Nephron (organoid): ENCODE data around the gene IRX5.

Experiments used
- H3K27ac Mint-ChIP-seq, 3 experiments: 2 replicates each; pipeline ENCODE4 v1.8.0; 2020; ENCODE audit warnings: mixed read lengths in 3 of 3, mild to moderate bottlenecking in 2 of 3, moderate library complexity in 1 of 3
- H3K27me3 Mint-ChIP-seq: 2 replicates; pipeline ENCODE4 v1.8.0; 2021; ENCODE audit warnings: low read depth, mild to moderate bottlenecking, moderate library complexity, mixed read lengths
- H3K36me3 Mint-ChIP-seq: 2 replicates; pipeline ENCODE4 v1.8.0; 2020; ENCODE audit warnings: low read depth, mixed read lengths
- H3K4me1 Mint-ChIP-seq: 2 replicates; pipeline ENCODE4 v1.8.0; 2020; ENCODE audit warnings: mixed read lengths
- H3K4me3 Mint-ChIP-seq, 3 experiments: 2 replicates each; pipeline ENCODE4 v1.8.0; 2020; ENCODE audit warnings: mild to moderate bottlenecking in 3 of 3, mixed read lengths in 3 of 3, moderate library complexity in 2 of 3
- H3K9me3 Mint-ChIP-seq: 2 replicates; pipeline ENCODE4 v1.8.0; 2020; ENCODE audit warnings: mixed read lengths
- TF ChIP-seq, protein P1 (sequence below), 3 experiments: fragments of 200-600 bp; sonication (generic); IDR thresholded peaks; one replicate each; pipeline ENCODE4 v1.5.0; 2021; ENCODE audit warnings: antibody characterized with exemption in 3 of 3; ENCODE audit not compliant: unreplicated experiment in 3 of 3

The IRX5 gene

DNA sequence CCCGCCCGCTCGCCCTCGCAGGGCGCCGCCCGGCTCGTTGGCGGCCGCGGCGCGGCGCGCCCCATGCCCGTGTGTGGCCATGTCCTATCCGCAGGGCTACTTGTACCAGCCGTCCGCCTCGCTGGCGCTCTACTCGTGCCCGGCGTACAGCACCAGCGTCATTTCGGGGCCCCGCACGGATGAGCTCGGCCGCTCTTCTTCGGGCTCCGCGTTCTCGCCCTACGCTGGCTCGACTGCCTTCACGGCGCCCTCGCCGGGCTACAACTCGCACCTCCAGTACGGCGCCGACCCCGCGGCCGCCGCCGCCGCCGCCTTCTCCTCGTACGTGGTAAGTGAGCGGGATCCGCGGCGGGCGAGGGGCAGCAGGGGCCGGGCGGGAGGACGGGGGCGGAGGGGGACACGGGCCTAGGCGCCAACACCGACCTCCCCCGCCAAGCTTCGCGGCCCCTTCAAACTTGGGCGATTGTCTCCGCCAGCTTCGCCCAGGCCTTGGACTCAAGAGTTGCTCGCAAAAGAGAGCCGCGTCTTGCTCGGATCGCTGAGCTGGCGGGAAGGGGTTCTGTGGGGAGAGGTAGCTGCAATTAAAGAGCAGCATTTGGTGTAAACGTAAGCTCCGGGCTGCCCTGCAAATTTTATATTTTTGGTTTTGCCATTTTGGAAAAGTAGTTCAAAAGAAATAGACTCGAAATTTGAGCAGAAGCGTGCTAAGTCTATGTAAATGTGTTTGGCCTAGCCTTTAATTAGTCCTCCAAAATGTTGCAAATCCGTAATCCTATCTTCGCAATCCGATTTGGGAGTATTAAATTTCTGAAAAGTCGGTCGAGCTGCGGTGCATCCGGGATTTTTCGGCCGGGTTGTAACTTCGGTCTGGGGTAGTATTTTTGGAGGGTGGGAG is 702 bp downstream of the IRX5 start:
- no peaks in the 10 kb centered on the region for H3K9me3 Mint-ChIP-seq
- TF ChIP-seq, protein P1, sequence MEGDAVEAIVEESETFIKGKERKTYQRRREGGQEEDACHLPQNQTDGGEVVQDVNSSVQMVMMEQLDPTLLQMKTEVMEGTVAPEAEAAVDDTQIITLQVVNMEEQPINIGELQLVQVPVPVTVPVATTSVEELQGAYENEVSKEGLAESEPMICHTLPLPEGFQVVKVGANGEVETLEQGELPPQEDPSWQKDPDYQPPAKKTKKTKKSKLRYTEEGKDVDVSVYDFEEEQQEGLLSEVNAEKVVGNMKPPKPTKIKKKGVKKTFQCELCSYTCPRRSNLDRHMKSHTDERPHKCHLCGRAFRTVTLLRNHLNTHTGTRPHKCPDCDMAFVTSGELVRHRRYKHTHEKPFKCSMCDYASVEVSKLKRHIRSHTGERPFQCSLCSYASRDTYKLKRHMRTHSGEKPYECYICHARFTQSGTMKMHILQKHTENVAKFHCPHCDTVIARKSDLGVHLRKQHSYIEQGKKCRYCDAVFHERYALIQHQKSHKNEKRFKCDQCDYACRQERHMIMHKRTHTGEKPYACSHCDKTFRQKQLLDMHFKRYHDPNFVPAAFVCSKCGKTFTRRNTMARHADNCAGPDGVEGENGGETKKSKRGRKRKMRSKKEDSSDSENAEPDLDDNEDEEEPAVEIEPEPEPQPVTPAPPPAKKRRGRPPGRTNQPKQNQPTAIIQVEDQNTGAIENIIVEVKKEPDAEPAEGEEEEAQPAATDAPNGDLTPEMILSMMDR (IDR thresholded peaks at IDR 0.05; ENCODE audit: unreplicated experiment in 3 of 3), result no peak
- H3K27ac Mint-ChIP-seq, result peak overlapping the region in 1 of 3 experiments; percentile 92
- peaks cover 38% of the 10 kb centered on the region for H3K4me1 Mint-ChIP-seq
- H3K36me3 Mint-ChIP-seq, result peaks cover 17% of the 10 kb centered on the region
- peaks cover 88% of the 10 kb centered on the region for H3K27me3 Mint-ChIP-seq
- peak overlapping the region; percentile 84 to 89 (median 88) for H3K4me3 Mint-ChIP-seq

DNA sequence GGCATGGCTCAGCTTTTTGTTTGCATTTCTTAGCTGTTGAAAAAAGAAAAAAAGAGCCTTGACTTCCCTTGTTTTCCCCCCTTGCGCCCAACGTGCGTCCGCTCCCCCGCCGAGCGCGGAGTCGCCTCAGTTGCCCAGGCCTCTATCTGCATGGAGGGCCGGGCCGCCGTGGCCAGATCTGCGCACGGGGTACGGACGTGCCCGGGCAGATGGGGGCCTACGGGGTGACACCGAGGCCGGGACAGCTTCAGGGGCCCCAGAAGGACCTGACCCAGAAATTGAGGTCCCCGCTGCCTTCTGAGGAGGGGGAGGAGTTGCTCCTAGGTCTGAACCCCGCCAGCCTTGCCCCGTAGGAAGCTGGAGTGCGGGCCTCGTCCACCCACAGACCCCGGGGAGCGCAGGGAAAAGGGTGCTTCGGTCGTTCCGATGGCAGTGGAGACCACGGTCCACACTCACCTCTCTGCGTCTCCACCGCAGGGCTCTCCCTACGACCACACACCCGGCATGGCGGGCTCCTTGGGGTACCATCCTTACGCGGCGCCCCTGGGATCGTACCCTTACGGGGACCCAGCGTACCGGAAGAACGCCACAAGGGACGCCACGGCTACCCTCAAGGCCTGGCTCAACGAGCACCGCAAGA is 1.5 kb downstream of the IRX5 start:
- peaks cover 41% of the 10 kb centered on the region for H3K4me1 Mint-ChIP-seq
- TF ChIP-seq, protein P1 (IDR thresholded peaks at IDR 0.05; ENCODE audit: unreplicated experiment in 3 of 3), result no peak
- peaks cover 88% of the 10 kb centered on the region for H3K27me3 Mint-ChIP-seq
- peaks cover 17% of the 10 kb centered on the region for H3K36me3 Mint-ChIP-seq
- H3K4me3 Mint-ChIP-seq, result peak overlapping the region; percentile 84 to 89 (median 88)
- H3K9me3 Mint-ChIP-seq, result no peaks in the 10 kb centered on the region
- H3K27ac Mint-ChIP-seq, result peak overlapping the region in 1 of 3 experiments; percentile 92

DNA sequence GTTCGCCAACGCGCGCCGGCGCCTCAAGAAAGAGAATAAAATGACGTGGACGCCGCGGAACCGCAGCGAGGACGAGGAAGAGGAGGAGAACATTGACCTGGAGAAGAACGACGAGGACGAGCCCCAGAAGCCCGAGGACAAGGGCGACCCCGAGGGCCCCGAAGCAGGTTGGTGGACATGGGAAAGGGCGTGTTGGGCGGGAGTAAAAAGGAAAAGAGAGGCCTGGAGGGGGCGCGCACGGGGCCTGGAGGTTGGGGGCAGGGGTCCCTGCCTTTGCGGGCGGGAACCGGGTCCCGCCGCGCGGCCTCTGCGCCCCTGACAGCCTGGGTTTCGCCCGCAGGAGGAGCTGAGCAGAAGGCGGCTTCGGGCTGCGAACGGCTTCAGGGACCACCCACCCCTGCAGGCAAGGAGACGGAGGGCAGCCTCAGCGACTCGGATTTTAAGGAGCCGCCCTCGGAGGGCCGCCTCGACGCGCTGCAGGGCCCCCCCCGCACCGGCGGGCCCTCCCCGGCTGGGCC is 2.1 kb downstream of the IRX5 start:
- peaks cover 17% of the 10 kb centered on the region for H3K36me3 Mint-ChIP-seq
- TF ChIP-seq, protein P1 (IDR thresholded peaks at IDR 0.05; ENCODE audit: unreplicated experiment in 3 of 3), result peak in 1 of 3 experiments; percentile 24
- peaks cover 88% of the 10 kb centered on the region for H3K27me3 Mint-ChIP-seq
- peak overlapping the region; percentile 73 to 89 (median 88) for H3K4me3 Mint-ChIP-seq
- H3K4me1 Mint-ChIP-seq, result peaks cover 35% of the 10 kb centered on the region
- H3K9me3 Mint-ChIP-seq, result no peaks in the 10 kb centered on the region
- H3K27ac Mint-ChIP-seq, result peak overlapping the region in 1 of 3 experiments; percentile 92

DNA sequence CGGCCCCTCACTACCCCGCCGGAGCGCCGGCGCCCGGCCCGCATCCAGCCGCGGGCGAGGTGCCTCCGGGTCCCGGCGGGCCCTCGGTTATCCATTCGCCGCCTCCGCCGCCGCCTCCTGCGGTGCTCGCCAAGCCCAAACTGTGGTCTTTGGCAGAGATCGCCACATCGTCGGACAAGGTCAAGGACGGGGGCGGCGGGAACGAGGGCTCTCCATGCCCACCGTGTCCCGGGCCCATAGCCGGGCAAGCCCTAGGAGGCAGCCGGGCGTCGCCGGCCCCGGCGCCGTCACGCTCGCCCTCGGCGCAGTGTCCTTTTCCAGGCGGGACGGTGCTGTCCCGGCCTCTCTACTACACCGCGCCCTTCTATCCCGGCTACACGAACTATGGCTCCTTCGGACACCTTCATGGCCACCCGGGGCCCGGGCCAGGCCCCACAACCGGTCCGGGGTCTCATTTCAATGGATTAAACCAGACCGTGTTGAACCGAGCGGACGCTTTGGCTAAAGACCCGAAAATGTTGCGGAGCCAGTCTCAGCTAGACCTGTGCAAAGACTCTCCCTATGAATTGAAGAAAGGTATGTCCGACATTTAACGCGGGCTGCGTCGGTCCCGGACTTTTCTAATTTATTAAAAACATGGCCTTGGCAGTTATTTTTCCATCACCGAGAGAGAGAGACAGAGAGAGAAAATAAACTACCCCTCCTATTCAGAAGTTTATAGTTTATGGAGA is 2.8 kb downstream of the IRX5 start:
- TF ChIP-seq, protein P1 (IDR thresholded peaks at IDR 0.05; ENCODE audit: unreplicated experiment in 3 of 3), result no peak
- peak overlapping the region; percentile 68 to 77 (median 76) for H3K4me3 Mint-ChIP-seq

DNA sequence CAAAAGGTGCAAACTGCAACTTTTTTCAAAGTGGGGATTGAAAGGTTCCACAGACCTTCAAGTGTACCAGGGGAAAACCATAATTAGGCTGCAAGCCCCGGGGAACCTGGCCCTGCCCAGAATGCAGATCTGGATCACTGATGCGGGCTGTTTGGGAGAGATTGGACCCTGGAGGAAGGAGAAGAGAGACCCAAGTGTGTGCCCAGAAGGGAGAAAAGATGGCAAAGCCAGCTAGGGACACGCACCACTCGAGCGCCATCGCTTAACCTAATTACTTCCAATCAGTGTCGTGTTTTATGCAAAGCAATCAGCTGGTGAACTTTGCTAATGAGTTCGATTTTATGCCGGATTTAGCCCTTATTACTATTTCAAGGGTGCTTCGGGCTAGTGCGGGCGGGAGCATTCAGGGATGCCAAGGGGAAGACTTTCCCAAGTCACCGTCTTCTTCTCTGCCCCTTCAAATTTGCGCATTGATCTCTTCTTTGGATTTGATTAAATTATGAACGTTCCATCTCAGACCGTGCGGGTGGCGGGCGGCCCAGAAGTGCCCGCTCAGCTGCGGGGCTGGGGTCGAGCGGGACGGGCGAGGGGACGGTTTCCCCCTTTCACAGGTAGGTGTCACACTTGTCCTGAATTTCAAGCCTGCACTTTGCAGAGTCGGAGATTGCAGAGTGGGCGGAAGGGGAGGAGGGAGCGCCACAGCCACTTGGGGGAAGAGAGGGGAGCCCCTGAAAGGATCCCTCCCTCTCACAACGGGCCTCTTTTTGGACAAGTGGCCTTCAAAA is 4.0 kb downstream of the IRX5 start:
- TF ChIP-seq, protein P1 (IDR thresholded peaks at IDR 0.05; ENCODE audit: unreplicated experiment in 3 of 3), result peak in 2 of 3 experiments; percentile 37 to 52
- peaks cover 94% of the 10 kb centered on the region for H3K27me3 Mint-ChIP-seq
- peaks cover 17% of the 10 kb centered on the region for H3K36me3 Mint-ChIP-seq
- H3K4me3 Mint-ChIP-seq, result peak overlapping the region; percentile 77 to 86 (median 80)
- H3K4me1 Mint-ChIP-seq, result peaks cover 26% of the 10 kb centered on the region
- peak overlapping the region in 1 of 3 experiments; percentile 69 for H3K27ac Mint-ChIP-seq
- H3K9me3 Mint-ChIP-seq, result no peaks in the 10 kb centered on the region

More for the DNA sequence above, 2.8 kb downstream of the IRX5 start:
- Mint-ChIP-seq H3K9me3 (no peaks in the 10 kb centered on the region), H3K27me3 (peaks cover 90% of the 10 kb centered on the region), H3K36me3 (peaks cover 17% of the 10 kb centered on the region), H3K4me1 (peaks cover 31% of the 10 kb centered on the region), H3K27ac (peak overlapping the region in 1 of 3 experiments; percentile 22)
